GM21360 (cell line): ENCODE data around the gene ILK.
A peak's percentile ranks its signal among the peaks of the same experiment; 100 is the strongest.

Experiments used
- ATAC-seq: cut with Tn5 transposase; IDR thresholded peaks from one replicate; pipeline ENCODE4 v1.9.1; 2021; ENCODE audit warnings: mild to moderate bottlenecking, moderate library complexity; ENCODE audit not compliant: unreplicated experiment

Gene ILK

DNA sequence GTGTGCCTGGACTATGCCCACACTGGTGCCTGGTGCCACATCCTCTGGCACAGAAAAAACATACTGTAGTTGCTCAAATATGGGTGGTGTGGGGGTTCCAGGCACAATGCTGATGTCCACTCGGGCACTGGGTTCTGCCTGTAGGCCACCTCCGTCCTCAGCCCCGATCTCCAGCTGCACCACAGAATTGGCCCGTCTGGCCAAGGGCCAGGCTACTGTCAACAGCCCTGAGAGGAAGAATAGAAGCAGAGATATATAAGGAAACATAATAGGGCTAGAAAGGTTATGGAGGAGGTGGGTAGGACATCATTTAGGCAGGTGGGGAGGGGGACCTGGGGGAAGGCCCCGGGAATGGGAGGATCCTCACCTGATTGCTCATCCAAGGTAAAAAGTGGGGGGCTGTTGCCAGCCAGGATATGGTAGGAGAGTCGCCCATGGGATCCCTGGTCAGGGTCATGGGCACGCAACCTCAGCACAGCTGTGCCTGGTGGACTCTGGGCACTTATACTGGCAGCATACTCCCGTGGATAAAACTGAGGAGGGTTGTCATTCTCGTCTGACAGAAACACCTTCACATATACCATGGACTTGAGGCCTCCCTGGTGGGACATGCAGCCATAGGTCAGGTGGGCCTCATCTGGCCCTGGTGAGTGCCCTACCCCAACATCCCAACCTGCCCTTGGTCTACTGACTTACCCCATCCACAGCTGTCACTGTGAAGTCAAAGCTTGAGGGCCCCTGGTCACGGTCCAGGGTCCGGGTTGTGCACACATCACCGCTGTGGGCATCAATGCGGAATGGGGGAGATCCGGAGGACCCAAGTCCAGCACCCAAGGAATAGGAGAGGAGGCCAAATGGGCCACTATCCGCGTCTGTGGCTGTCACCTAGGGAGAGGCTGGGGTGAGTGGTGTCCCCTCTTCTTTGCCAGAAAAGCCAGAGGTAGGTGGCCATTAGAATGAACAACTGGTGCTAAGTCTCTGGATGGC lies 30.1 kb downstream of the ILK start:
- ATAC-seq: no peak

DNA sequence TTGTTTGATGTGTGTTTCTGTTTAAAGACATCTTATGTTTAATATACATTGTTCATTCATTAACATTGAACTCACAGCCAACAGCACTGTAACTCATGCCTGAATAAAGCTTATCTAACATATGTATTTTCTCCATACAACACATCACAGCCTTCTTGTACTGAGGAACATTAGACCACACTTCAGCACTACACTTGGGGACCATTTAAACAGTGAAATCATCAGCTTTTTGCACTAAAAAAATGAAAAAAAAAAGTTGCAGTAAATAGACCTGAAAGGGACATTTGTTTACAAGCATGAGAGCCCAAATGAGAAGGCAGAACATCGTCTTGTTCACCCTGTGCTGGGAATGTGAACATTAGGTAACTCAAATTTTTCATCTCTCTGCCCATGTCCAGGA lies 31.0 kb downstream of the ILK start:
- ATAC-seq: no peak

DNA sequence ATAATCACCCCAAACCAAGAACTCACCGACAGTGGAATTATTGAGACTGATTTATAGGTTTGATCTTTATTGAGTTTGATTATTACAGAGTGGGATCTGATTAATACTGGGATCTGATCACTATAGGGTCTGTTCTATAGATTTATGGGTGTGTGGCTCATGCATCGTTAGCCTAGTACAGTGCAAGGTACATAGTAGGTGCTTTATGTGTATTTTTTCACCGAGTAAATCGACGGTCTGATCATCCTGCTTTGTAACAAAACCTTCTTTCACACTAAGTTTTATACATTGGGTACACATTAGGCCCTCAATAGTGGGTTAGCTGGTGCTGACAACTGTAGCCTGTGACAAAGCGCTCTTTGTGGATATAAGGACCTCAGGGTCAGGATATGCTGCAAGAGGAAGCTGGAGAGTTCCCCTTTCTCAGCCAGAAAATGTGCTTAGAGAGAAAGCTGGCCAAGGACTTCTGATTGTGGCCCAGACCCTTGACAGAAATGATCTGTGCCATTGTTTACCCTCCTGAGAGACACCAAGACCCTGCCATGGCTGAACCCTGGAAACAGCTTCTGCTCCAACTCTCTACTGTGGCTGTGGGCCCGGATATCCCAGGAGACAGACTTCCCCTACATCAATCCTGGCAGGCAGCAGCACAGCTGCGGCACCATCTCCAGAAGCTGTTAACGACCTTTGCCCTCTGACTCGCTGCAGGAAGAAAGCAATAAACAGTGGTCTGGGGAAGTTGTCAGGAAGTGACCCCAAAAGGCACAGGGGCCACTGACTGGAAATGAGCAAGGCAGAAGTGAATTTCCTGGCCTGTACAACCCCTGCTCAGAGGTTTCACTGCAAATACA lies 31.7 kb downstream of the ILK start:
- no peak for ATAC-seq

DNA sequence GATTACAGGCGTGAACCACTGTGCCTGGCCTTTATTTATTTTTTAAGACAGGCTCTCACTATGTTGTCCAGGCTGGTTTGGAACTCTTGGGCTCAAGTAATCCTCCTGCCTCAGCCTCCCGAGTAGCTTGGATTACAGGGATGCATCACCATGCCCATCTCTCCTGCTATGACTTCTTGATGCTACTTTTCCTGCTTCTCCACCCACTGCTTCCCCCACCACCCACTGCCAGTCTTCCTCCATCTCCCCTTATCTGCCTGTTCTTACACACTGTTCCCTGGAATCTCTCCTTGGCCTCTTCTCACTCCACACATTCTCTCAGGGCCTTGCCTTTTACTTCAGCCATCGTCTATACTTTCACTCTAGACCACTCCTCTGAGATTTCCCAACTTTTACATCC lies 32.9 kb downstream of the ILK start:
- no peak for ATAC-seq

DNA sequence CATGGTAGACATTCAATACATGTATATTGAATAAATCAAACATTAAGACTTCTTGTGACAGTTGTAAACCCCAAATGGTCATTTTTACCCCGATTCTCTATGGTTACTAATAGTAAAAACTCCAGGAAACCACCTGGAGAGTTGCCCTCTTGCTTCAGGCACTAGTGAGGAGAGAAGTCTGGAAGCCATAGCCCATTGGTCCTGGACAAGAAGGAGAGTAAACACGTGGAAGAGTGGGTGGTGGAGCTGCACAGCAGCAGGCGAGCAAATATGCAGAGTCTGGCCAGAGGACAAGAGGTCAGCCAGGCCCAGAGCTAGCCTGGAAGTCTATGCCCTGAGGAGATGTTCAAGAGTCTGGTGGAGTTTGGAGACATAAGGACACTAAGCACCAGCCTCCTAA lies 34.3 kb downstream of the ILK start:
- no peak for ATAC-seq

DNA sequence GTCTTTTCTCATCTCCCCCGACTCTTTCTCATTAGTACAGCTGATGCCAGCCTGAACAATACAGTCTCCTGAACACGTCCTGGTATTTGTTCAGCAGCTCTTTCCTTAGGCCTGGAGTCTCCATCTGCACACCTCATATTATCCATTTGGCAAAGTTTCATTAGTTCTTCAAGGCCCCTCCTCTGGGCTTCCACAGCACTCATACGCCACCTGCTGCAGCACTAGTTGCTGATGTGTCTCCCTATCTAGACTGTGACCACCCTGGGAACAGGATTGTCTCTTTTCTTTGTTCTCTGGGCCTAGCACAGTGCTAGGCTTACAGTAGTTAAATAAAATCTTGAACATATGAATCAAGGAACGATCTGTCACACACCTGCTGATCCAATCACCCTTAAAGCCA lies 34.9 kb downstream of the ILK start:
- ATAC-seq: no peak

DNA sequence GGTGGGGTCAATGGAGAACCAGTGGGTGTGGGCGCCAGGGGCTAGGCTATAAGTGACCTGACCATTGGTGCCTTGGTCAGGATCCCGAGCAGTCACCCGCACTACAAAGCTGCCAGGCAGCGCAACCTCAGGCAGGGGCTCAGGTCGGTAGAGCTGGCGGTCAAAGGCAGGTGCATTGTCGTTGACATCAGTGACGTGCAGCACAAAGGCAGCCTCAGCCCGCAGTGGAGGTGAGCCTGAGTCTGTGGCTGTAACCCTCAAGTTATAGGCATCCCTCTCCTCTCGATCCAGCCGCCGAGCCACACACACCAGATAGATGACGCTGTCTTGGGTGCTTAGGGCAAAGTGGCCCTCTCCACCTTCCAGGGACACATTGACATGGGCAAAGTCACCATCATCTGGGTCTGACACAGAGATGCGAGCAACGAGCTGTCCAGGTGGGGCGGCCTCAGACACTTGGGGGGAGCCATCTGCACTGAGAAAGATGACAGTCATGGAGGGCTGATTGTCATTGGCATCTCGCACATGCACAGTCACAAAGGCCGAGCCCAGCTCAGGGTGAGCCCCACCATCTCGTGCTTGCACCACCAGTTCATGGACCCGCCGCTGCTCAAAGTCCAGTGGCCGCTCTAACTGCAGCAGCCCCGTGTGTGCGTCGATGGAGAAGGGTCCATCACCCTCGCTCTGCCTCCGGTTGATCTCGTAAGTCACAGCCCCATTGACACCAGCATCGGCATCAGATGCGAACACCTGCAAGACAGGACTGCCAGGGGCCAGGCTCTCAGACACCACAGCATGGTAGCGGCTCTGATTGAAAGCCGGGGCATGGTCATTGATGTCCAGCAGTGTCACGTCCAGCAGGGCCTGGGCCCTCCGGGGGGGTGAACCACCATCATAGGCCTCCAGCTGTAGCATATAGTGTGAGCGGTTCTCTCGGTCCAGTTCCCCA lies 36.7 kb downstream of the ILK start:
- ATAC-seq: no peak

DNA sequence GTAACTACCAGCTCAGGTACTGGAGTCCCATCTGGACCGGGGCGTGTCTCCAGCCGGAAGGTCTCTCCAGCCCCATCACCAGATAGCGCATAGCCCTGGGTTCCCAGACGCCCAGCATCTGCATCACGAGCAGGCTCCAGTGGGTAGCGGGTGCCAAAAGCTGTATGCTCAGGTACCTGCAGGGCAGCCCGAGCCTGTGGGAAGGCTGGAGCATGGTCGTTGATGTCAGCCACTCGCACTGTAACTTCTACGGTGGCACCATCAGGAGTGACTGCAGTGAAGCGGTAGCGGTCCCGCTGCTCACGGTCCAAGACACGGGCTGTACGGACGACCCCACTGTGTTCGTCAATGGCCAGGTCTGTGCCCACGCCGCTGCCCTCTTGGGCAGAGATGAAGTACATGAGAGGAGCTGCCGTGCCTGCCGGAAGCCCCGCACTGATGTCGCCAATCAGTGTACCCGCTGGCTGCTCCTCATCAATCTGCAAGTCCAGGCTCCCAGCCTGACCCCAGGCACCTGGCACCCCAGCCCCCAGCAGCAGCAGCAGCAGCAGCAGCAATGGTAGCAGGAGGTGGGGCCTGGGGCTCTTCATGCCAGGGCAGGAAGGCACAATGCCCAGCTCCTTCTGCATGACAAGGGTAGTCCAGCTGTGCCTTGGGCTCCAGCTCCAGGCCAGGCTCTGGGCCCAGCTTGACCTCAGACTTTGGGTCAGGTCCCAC lies 37.6 kb downstream of the ILK start:
- no peak for ATAC-seq

DNA sequence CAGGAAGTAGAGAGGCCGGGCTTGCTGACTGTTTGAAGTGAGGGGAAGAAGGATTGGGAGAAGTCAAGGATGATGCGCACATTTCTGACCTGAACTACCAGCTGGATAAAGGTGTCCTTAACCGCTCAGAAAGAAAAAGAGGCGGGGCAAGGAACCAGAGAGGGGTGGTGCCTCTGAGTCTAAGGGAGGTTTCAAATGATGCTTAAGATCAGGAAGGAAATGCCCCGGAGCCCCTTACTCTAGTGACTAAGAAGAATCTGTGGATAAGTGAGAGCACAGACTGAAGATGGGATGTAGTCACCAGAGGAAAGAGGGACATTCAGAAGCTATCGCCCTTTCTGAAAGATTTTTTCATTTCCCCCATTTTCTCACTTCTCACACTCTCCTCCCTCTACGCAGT lies 39.4 kb downstream of the ILK start:
- no peak for ATAC-seq

DNA sequence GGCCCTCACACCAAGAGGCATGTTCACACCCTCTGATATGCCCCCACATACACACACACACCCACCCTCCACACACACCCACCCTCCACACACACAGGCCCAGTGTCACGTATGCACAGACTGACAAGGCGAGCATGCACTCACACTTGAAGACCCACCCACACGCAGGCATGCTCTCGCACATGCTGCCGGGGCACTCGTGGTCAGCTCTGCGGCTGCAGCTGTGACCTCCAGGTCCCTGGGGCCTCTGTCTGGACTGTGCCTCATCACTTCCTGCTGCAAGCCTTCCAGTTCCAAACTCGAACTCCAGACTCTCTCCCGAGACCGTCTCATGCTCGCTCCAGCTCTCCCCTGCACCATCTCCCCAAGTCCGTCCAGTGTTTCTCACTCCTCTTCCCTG lies 42.5 kb downstream of the ILK start:
- ATAC-seq: no peak

DNA sequence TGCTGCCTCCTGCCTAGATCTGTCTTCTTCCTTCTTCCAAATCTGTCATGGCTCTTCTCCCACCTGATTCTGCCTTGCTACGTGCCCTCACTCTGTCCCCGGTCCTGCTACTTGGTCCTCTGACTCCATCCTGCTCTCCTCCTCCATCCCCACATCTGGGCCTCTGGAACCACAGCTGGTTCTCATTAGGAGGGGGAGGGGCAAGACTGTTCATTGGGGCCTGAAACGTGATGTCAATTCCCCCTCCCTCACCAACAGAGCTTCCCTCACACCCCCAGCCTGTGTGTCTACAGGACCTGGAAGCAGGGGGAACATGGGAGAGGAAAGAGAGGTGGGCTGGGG lies 43.0 kb downstream of the ILK start:
- ATAC-seq: peak; percentile 6

DNA sequence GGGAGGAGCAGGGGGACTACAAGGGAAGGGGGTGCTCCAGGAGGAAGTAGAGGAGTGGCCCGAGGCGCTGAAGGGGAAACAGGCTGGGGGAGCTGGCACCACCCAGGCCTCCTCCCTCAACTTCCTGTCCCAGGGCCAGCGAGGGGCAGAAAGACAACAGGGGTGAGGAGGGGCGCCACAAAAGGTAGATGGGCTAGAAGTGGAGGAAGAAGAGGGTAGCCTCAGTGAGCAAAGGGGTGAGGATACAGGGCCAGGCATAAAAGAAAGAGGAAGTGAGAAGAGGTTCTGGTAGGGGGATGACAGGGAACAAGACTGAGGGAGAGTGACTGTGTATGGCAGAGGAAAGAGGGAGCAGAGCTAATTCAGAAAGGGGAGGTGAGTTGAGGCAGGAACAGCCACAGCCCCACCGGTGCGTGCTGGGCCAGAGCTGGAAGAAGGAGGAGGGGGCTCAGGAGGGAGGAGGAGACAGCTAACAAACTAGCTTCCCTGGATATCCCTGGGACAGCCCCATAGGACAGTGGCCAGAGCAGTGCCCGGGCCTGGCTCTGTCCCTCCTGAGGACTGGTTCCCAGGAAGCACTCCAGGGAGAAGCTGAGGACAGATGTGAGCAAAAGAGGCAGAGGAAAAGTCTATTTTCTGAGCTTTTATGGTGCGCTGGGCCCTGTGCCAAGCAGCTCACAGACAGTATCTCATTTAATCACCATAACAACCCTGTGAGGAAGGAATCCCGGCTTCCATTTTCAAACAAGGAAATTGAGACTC lies 43.5 kb downstream of the ILK start:
- peak; percentile 93 for ATAC-seq

DNA sequence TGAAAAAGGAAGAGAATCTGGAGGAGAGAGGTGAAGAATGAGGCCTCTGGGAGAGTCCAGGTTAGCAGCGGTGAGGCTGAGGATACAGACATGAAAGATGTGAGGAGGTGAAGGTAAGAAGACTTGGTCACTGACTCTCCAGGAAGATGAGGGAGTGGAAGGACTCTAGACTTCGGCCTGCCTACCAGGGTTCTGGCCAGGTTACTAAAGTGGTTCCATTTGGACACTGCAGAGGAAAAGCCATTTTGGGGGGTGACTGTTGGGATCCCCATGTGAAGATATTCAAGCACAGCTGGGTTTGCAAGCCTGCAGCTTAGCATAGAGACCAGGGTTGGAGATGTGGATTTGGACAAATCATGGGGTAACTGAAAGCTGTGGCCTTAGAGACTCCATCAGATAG lies 44.3 kb downstream of the ILK start:
- ATAC-seq: no peak

DNA sequence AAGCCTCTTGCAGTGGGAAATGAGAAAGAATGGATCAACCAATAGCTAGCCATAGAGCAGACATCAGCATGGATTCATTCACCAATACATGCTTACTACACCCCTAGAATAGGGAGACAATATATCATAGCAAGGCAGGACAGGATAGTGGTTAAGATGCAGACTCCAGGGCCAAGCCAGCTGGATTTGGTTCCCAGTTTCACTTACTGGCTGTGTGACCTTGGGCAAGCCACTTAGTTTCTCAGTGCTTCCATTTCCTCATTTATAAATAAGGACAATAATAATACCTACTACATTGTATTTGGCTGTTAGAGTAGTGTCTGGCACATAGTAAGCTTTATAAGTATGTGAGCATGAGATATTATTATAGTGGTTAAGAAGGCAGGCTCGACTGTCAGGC lies 44.9 kb downstream of the ILK start:
- ATAC-seq: no peak

DNA sequence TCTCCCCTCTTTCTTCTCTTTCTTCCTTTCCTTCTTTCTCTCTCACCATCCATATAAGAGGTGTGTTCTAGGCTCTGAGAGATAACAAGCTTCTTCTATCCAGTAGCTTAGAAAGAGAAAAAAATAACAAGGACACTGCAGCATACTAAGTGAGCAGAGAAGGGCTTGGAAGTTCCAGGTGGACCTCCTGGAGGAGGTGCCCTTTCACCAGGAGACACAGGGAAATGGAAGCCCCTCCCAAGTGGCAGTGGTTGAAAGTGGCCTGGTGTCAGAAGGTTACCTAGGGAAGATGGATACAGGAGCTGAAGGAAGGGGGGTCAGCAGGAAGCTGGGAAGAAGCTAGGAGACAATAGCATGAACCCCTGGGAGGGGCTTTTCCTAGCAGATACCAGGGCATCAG lies 46.5 kb downstream of the ILK start:
- ATAC-seq: no peak

DNA sequence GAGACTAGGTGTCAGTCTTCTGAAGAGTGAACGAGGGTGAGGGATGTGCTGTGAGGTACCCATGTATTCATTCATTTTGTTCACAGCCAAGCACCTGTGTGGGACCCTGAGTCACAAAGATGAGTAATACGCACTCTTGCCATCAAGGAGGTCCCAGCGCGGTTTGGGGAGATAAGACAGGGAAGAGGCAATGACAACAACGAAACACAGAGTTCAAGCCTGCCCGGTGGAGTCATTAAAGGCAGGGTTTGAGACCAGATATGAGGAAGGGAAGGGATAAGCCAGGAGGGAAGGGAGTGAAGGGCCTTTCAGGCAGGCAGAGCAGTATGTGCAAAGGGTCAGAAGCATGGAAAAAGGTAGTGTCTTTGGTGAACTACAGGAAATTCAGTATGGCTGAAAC lies 47.4 kb downstream of the ILK start:
- ATAC-seq: no peak

DNA sequence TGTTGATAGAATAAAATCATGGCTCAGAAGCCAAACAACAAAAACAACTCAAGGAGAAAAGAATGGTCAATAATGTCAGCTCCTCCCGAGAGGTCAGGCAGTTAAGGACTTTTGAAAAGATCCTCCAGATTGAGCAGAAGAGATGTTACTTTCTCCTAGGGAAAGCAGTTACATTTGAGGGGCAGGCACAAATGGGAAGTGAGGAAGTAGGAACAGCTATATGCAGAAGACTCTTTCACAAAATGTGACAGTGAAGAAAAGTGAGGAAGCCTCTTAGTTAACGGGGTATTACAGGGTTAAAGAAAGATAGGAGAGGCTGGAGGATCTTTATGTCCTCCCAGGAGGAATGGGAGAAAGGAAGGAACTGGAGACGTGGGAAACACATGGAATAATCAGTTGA lies 48.6 kb downstream of the ILK start:
- no peak for ATAC-seq

DNA sequence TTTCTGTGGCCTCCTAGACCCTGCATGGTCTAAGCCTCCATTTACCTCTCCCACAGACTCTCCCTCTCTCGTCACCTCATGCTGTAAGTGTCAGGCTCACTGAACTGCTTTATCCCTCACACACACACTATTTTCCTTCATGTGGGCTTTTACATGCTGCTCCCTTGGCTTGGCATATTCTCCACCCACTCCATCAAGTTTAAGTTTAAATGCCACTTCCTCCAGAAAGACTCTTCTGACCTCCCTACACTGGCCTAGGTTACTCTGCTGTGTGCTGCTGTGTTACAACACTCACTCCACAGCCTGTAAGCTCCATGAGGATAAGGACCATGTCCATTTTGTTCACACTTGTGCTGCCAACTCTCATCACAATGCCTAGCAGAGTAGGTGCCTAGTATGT lies 49.5 kb downstream of the ILK start:
- ATAC-seq: no peak

DNA sequence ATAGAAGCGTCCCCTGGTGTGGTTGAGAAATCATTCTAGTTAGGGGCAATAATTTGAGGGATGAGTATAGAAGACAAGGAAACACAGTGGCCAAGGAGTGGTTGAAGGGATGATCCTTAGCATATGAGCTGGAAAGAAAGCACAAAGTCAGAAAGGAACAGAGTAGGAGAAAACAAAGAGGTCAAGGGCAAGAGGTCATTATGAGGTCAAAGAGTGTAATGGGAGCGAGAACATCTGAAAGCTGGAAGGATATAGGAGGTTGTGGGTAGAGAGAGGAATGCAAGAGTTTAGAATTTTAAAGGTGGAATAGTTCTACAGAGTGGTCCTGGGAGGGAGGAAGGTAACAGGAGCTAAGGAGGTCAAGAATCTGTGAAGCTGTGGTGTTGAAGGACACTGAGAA lies 50.1 kb downstream of the ILK start:
- no peak for ATAC-seq
